Stimulated activated CD8-positive, alpha-beta memory T cell treated with anti-CD3 and anti-CD28 coated beads, Interleukin-15, amount 100 ng/mL, for 4 hours (primary cell): ENCODE data around the gene MUL1.
"Not testable (repeated sequence)": the region's sequence is repeated elsewhere in the genome, so short reads cannot be mapped to it uniquely, and the experiment has no call there.

Experiments
- DNase-seq, 2 donors: peaks; one replicate each; pipeline ENCODE4 v3.0.0-alpha.2; 2020; ENCODE audit warnings: low read depth in 2 of 2

Gene MUL1

DNA sequence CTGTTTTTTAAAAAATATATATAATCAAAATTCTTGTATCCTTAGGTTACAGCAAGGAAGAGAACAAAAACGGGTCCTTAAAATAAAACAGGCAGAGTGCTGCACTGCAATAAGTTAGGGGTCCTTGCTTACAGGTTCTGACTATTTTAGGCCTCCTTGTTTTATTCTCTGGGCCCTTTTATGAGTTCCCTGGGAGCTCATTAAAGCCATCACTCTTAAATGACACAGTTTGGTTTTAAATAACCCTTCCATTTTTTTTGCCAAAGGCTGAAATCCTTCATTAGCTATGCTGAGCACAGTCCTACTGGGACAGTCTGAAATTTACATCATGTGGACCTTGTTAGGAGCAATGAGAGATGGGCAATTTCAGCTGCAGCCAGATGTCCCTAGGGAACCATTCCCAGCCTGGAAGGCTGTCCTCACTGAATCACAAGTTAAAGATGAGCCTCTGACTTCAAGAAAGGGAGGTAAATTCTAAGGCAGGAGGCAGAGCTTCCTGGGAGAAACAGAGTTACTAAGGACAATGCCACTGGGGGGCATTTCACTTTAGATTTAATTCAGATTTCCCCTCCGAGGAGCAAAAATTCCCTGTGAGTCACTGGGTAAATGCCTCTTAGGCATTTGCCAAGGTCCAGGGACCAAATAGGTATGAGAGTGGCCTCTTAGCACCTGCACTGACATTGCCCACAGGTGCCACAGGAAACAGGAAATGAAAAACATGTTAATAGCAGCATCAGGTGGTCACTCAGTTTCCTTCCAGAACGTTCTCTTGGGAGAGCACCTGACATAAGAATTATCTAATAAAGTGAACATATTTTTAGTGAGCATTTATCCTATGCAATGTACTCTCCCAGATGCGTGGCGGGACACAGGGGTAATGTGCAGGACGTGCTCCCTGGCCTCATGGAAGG is 3.8 kb upstream of the MUL1 start:
- DNase-seq = no peak

DNA sequence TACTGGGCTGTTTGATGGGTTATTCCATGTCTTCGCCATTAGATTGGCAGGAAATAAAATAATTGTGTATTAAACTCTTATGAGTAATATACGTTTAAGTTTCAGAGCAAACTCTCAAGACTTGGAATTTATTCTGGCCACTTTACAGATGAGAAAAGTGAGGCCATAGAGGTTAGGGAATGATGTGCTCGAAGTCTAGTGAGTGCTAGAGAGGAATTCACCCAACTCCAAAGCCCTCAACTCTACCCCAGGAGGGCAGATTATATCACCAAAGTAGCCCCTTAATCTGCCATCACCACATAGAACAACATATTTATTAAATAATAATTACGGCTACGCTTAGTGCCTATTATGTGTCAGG is 440 bp upstream of the MUL1 start:
- DNase-seq = no peak

DNA sequence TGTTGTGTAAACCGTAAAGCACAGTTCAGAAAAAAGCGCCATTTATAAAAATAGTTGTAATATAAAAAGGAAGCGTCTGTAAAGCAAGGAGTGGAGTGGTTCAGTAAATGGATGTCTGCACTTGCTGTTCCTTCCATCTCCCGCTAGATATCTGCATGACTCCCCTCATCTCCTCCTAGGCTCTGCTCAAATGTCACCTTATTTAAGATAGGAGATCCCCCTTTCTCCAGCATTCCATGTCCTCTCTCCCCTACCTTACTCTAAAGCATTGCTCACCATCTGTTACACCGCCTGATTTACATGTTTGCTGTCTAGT is 745 bp downstream of the MUL1 start:
- DNase-seq = no peak

DNA sequence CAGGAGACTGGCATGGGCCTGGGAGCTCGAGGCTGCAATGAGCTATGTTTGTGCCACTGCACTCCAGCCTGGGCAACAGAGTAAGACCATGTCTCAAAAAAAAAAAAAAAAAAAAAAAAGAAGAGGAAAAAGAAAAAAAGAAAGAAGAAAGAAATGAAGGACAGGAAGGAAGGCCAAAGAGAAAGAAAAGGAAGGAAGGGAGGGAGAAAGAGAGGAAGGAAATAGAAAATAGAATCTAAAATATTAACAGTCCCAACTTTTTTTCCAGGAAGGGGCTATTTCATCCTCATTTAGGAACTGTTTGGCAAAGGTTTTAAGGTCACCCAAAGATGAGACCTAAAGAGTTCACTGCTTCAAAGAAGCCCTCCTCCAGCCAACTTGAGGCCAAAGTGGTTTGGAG is 2.5 kb downstream of the MUL1 start:
- no peak for DNase-seq

DNA sequence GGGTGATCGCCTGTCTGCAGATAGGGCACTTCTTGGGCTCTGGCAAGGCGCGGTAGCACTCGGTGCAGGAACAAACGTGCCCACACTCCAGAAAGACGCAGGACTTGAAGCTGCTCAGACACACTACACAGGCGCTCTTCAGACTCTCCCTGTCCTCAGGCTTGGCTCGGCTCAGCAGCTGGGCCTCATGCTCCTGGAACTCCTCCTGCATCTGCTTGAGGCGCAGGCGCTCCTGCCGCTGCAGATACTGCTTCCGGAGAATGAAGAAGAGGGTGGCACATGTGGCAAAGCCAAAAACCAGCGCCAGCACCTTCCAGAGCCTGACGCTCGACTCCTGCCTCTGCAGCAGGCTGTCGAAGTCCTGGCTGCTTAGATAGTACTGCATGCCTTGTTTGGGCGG is 7.2 kb downstream of the MUL1 start:
- no peak for DNase-seq

DNA sequence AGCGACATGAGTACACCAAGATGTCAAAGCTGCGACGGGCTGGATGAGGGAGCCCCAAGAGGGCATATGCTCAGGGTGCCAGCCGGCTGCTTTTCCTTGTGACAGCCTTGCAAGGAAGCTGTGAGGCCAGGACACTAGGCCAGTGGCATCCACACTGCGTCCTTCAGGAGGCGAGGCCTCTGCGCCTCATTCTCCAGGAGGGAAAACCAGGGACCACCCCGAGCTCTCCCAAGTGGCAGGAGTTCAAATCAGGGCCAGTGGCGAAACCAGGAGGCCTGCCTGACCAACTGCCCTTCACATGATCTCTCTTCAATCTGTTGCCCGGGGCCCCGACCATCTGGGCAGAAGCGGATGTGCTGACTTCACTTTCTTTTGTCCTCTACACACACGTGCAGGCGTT is 8.2 kb downstream of the MUL1 start:
- no peak for DNase-seq

DNA sequence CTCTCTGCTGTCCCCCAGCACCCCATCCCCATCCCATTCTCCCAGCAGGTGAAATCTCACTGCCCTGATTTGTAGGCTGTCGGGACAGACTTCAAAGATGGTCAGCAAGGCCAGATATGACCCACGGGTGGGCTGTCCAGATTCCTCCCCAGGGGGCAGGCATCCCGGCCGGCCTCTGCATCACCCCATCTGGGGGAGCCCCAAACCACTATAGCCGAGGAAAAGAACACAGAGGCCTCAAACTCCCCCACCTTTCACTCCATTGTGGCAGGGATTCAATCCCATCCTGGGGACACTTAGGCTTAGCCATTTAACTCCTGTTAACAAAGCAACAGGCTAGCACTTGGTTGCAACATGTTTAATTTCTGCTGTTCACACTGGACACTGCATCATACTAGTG is 8.8 kb downstream of the MUL1 start:
- no peak for DNase-seq

DNA sequence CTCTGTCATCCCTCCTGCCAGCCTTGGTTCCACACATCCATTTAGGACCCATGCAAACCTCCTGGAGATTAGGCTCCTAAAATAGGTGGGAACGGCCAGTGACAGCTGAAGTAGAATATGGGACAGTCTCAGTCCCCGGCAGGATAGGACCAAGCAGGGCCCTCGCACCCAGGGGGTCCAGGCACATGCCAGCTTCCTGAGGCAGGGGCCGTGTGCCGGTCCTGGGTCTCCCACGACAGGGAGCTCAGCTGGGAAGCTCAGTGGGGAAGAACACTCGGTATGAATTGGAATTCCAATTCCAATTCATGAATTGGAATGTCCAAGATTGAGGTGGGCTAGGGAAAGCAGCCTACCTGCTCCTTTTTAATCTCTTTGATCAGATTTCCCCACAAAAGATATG is 9.8 kb downstream of the MUL1 start:
- no peak for DNase-seq

DNA sequence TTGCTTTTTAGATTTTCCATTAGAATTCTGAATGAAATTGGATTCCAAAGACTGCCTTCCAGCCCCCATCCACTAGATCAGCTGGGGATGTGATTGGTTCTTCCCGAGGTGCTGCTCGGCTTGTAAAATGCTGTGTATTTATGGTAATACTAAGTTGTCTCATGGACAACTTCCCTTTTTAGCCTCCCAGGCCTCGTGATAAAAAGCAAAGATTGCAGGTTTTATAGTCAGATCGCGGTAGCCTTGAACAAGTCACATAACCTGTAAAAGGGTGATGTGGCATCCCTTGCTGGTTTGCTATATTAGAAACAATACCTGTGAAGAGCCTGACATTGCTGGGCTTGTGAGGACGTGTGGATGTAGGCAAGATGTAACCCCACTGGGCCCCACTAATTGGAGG is 10.4 kb downstream of the MUL1 start:
- DNase-seq = no peak

DNA sequence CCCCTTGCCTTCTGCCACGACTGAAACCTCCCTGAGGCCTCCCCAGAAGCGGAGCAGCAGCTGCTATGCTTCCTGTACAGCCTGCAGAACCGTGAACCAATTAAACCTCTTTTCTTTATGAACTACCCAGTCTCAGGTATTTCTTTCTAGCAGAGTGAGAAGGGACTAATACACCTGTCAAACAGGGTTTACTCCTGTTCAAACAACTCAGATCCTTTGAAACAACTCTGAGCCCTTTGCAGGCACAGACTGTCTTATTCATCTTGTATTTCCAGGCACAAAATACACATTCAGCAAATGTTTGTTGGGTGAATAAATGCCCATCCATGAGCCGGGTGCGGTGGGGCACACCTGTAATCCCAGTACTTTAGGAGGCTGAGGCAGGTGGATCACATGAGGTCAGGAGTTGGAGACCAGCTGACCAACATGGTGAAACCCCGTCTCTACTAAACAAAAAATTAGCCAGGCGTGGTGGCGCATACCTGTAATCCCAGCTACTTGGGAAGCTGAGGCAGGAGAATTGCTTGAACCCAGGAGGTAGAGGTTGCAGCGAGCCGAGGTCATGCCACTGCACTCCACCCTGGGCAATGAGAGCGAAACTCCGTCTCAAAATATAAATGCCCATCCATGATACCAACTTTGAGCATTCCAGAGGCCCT is 11.1 kb downstream of the MUL1 start:
- DNase-seq = not testable (repeated sequence)

DNA sequence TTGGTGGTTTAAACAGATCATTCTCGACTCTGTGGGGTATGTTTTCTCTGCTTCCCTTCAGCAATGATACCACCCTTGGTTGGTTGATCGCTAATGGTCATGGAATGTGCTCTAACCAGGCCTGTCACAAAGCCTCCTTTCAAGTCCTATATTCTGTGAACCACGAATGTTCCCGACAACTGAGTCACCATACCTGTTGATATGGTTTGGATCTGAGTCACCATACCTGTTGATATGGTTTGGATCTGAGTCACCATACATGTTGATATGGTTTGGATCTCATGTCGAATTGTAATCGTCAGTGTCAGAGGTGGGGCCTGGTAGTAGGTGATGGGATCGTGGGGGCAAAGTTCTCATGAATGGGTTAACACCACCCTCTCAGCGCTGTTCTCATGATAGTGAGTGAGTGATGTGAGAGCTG is 11.7 kb downstream of the MUL1 start:
- DNase-seq = no peak

DNA sequence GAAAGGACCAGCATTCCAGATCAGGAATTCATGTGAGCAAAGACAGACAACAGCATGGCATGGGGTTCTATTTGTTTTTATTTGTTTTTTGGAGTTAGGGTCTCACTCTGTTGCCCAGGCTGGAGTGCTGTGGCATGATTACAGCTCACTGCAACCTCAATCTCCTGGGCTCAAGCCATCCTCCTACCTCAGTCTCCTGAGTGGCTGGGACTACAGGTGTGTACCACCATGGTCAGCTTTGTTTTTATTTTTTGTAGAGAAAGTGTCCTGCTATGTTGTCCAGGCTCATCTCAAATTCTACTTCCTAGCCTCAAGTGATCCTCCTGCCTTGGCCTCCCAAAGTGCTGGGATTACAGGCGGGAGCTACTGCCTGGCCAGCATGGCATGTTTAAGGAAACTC is 12.3 kb downstream of the MUL1 start:
- DNase-seq = no peak

DNA sequence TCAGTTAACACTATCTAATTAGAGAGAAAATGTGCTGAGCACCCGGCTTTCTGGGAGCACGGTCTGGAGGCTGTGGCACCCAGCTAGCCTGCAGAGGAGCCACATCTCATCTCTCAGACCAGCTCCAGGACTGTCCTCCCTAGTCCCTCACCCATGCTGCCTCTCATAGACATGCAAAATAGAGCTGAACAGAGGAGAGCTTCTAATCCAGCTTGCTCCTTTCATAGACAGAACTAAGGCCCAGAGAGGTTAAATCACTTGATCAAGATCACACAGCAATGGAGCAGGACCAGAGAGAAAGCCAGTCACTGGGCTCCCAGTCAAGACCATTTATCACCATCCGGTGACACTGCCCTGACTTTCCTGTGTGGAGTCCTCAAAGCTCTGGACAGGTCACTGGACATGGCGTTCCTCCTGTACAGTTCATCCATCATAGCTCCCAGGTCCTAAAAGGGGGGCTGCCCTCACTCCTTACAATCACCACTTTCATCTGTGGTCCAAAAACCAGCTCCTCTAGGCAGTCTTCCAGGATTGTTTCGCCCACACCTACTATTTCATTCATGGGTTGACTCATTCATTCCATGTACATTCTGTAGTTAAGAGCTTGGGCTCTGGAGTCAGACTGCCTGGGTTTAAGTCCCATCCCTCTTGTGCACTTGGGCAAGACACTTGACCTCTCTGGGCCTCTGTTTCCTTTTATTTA is 13.2 kb downstream of the MUL1 start:
- no peak for DNase-seq

DNA sequence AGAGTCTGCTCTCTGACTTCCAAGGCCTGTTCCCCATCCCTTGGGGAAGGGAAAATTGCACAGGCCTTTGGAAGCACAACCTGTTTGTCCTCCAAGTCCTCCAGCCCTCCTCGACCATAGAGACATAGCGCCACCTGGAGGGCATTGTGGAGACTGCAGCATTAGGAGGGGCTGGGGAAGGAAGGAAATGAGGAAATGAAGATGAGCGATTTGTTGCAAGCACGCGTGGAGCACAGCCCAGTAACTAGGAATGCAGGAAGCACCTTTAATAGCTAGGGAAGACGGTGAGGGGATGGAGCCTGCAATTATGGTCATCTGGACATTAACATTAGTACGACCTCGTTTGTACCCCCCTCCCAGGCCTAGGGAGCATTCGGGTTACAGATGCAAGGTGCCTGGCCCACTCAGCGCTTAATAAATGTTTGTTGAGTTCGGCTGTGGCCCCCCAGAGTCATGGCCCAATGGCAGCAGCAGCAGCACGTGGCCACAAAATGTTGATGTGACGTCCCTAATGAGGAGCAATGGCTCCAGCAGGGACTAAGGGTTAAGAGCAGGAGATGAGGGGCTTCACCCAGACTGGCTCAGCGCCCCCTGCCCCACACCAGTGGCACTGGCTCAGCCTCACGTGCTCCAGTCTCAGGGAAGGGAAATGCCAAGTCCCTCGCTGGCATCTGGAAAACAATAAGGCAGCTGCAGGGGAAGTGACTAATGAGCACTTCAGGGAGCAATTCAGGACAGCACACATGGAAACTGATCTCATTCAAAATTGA is 13.9 kb downstream of the MUL1 start:
- peak; percentile 45 to 64 for DNase-seq

DNA sequence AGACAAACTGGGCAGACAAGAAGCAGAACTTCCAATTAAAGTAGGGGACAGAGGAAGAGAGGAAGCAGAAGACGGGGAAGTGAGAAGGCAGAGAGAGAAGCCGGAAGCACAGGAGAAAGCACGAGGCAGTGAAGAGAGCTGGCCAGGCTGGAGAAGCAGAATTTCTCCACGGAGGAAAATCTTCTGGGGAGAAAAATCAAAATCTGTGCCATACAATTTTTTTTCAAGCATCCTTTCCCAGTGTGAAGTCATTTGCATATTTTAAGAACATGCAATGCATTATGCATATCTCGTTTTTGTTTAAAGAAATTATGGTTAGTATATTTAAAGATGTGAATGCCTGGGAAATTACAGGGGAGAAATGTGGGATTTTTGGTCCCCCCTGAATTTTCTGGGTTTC is 14.6 kb downstream of the MUL1 start:
- DNase-seq = no peak

DNA sequence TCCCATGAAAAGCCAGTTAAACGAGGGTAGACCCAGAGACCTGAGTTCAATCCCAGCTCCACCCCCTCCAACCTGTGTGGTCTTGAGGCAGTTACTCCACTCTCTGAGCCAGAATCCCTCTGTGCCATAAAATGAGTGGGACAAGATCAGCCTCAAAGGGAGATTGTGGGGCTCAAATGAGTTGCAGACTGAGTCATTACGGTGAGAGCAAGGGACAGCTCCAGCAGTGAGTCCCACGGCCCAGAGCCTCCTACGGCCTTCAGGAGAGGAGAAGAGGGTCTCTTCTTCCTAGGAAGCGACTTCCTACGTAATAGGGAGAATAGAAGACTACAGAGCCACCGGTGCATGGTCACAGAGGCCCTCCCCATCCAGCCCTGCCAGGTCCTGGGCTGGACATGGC is 15.2 kb downstream of the MUL1 start:
- no peak for DNase-seq

DNA sequence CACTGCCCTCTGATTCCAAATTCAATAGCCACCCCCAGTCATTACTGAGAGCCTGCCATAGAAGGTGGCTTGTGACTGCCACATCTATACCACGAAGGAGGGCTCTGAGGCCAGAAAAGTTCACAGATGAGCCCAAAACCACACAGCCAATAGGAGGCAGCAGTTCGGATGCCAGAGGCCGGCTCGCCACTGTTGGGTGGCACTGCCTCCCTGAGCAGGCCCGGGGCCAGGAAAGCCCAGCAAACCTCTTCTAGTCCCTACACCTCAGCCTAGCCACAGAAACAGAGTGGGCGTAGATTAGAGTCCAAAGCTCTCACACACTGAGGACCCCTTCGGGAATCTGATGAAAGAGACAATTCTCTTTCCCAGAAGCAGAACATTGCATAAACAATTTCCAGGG is 16.1 kb downstream of the MUL1 start:
- DNase-seq = no peak

DNA sequence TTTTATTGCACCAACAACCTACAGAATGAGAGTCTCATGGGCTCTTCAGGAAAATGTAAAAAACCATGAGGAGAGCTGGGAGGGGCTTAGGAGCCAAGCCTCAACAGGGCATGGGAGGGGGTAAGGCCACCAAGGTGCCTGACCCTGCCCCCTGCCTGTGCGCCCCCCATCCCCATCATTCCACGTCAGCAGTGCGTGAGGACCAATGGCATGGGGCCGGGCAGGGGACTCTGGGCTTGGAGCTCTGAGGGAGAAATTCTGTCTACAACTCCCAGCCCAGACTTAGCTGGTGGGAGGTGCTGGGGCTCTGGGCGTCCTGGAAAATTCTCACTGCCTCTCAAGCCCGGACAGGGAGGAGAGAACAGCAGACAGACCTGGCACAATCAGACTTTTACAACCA is 16.8 kb downstream of the MUL1 start:
- DNase-seq = no peak

DNA sequence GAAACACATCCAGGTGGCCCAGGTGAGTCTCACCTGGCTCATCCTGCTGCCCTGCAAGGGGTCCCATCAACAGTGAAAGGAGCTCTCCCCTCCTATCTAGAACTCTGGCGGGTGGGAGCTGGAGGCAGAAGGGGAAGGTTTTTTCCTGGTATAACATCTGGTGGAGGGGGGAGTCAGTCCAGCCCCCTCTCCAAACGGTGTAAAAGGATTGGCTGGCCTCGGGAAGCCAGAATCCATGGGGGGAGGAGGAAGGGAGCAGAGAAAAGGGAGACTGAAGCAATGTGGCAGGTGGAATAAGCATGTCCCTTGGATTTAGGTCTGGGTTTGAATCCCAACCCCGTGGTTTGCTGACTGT is 20.7 kb downstream of the MUL1 start:
- no peak for DNase-seq

DNA sequence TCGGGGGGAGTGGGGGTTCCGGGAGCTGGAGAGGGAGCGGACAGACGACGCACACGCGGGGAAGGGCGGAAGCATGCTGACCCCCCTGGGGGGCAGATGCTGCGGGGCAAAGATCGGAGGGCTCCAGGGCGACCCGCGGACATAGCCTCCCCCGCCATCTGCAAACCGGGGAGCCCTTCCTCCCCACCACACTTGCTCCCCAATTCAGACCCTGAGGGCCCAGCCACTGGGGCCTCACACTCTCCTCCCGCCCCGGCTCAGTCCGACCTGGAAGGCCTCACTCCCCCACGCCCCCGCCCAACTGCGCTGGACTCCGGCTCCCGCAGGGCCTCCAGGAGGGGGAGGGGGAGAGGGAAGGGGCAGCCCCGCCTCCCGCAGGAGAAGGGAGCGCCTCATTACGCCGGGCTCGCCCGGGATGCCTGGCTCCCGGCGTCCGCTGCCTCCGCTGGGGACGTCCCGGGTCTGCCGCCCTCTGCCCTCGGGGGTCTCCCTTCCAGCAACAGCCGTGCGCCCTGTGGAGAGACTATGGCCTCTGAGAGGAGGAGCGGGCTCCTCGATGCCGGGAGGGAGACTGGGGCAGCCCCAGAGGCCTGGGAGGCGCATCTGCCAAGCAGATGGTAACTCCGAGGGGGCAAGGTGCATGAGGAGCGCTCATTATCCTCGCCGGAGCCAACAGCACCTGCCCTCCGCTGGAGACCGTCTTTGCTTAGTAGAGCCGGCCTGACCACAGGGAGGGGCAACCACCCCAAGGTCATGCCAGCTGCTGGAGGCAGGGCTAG is 21.3 kb downstream of the MUL1 start:
- DNase-seq = no peak
